Activated naive CD4-positive, alpha-beta T cell treated with anti-CD3 and anti-CD28 coated beads, Interleukin-2, amount 50 U/mL, for 16 hours (primary cell): Measurements from ENCODE around the gene RPRML.
"Not testable (repeated sequence)": the region's sequence is repeated elsewhere in the genome, so short reads cannot be mapped to it uniquely, and the experiment has no call there.

Experiments used
- DNase-seq: peaks from one replicate; pipeline ENCODE4 v3.0.0-alpha.2; 2020

Gene RPRML

GRCh38 chr17:46979147-46979863 is at the start of gene RPRML:
RPRML (minus strand) TSS chr17:46979253; CDS start chr17:46979007, 246 bp downstream.
- peak; percentile 42 for DNase-seq

GRCh38 chr17:47016966-47017365 is 37.9 kb upstream of the RPRML start:
- not testable (repeated sequence) for DNase-seq

GRCh38 chr17:47013341-47013740 is 34.3 kb upstream of the RPRML start:
- DNase-seq = no peak

GRCh38 chr17:47012457-47012856 is 33.4 kb upstream of the RPRML start:
- no peak for DNase-seq

GRCh38 chr17:47009759-47010594 is 30.9 kb upstream of the RPRML start:
- DNase-seq = no peak

- no peak for DNase-seq
Measured at GRCh38 chr17:47004906-47005305, 25.9 kb upstream of the RPRML start.

GRCh38 chr17:47003864-47004263 is 24.8 kb upstream of the RPRML start:
- DNase-seq = not testable (repeated sequence)

- no peak for DNase-seq
Measured at GRCh38 chr17:46995841-46996571, 17.0 kb upstream of the RPRML start.

- DNase-seq = no peak
Measured at GRCh38 chr17:46994993-46995392, 15.9 kb upstream of the RPRML start.

GRCh38 chr17:46991617-46992016 is 12.6 kb upstream of the RPRML start:
- DNase-seq = no peak

GRCh38 chr17:46989637-46990431 is 10.8 kb upstream of the RPRML start:
- no peak for DNase-seq

- DNase-seq = not testable (repeated sequence)
Measured at GRCh38 chr17:46987927-46988326, 8.9 kb upstream of the RPRML start.

- DNase-seq = no peak
Measured at GRCh38 chr17:46986366-46986765, 7.3 kb upstream of the RPRML start.

GRCh38 chr17:46984892-46985291 is 5.8 kb upstream of the RPRML start:
- no peak for DNase-seq

GRCh38 chr17:46984341-46984740 is 5.3 kb upstream of the RPRML start:
- DNase-seq = no peak

- no peak for DNase-seq
Measured at GRCh38 chr17:46983782-46984181, 4.7 kb upstream of the RPRML start.

- no peak for DNase-seq
Measured at GRCh38 chr17:46982577-46982976, 3.5 kb upstream of the RPRML start.

- no peak for DNase-seq
Measured at GRCh38 chr17:46978489-46979146, 435 bp downstream of the RPRML start.

- DNase-seq = no peak
Measured at GRCh38 chr17:46977750-46978488, 1.1 kb downstream of the RPRML start.

- no peak for DNase-seq
Measured at GRCh38 chr17:46977348-46977747, 1.7 kb downstream of the RPRML start.

GRCh38 chr17:46976626-46977270 is 2.3 kb downstream of the RPRML start:
- no peak for DNase-seq
